Measurements from ENCODE around the gene NKIRAS1.

GRCh38 chr3:23938688-23939087, 21.9 kb upstream of the NKIRAS1 start:
- TF ChIP-seq CTCF (IDR thresholded peaks at IDR 0.05) (no peak), POLR2A (IDR thresholded peaks at IDR 0.05) (no peak)
